GM23248 (cell line): ENCODE results near the gene DIAPH3.
"Not testable (repeated sequence)": the region's sequence is repeated elsewhere in the genome, so short reads cannot be mapped to it uniquely, and the experiment has no call there.

Source experiments
- EZH2 ChIP-seq: fragments of 200-600 bp; sonication (generic); IDR thresholded peaks from 2 replicates; pipeline ENCODE4 v1.6.1; 2018; ENCODE audit warnings: antibody characterized with exemption, mild to moderate bottlenecking; ENCODE audit not compliant: insufficient read depth, poor library complexity, severe bottlenecking
- EZH2phosphoT487 ChIP-seq: fragments of 200-600 bp; sonication (generic); IDR thresholded peaks from 2 replicates; pipeline ENCODE4 v1.6.1; 2018; ENCODE audit warnings: antibody characterized with exemption, moderate library complexity, mild to moderate bottlenecking, low read depth; ENCODE audit not compliant: insufficient read depth

DNA sequence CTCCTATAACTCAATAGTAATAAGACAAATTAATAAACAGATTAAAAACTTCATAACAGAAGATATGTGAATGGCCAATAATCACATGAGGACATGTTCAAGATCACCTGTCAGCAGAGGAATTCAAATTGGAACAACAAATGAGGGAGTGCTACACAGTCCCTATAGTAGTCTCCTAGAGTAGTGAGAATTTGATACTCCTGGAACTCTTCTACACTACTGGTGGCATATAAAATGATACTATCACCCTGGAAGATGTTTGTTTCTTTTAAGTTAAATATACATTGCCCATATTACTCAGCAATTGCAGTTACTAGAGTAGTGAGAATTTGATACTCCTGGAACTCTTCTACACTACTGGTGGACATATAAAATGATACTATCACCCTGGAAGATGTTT is 115.4 kb downstream of the DIAPH3 start:
- not testable (repeated sequence) for TF ChIP-seq EZH2, EZH2phosphoT487
